AG10803 (cell line): ENCODE measurements around the gene SULF2.

ENCODE experiments used
- DNase-seq: peaks from one replicate; pipeline ENCODE4 v3.0.0; 2010; ENCODE audit warnings: low read depth
- H3K4me3 ChIP-seq: 2 replicates; pipeline ENCODE4 v1.5.1; 2011; ENCODE audit warnings: mild to moderate bottlenecking, low read length, control low read depth
- CTCF ChIP-seq: conservative IDR thresholded peaks from 2 replicates; pipeline ENCODE4 v1.5.1; 2011; ENCODE audit warnings: mild to moderate bottlenecking, low read length, control low read depth, inconsistent platforms

The SULF2 gene

GRCh38 chr20:47699818-47700217 is 85.5 kb downstream of the SULF2 start:
- no peak overlapping the region for H3K4me3 ChIP-seq
- DNase-seq, result no peak
- no peak for TF ChIP-seq CTCF

DNA sequence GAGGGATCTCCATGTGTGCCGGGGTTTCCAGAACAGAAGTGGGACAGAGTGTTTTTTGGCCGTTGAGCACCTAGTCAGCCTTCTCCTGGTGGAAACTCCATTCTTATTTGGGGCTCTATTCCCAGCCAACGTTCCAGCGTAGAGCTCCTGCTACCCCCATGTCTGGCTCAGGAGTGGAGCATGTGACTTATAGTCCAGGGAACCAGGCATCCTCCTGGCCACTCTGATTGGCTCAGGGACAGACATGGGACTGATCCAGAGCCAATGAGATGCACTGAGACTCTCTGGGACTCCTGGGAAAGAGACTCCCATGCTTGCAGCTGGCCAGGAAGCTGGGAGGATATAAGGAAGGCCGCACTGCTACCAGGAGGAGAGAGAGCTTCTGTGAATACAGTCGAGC is 87.1 kb downstream of the SULF2 start:
- TF ChIP-seq CTCF, result no peak

DNA sequence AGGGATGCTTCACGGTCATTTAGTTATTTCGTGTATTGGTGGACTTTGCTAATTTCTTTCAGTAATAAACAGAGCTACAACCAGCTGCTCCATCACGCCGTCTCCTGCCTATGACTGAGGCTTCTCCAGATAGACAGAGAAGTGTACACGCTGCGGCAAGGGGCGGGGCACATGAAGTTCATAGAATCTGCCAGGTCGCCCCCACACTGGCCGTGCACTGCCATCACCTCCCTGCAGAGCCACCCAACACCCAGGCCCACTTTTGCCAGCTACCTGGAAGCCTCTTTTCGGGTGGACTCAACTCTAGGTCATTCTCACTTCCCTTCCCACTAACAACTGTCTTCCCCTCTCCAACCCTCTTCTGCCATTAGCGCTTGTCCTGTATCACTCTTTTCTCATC is 88.4 kb downstream of the SULF2 start:
- TF ChIP-seq CTCF, result no peak
- H3K4me3 ChIP-seq, result no peak overlapping the region
- no peak for DNase-seq

More for the DNA sequence above, 87.1 kb downstream of the SULF2 start:
- no peak for DNase-seq
- H3K4me3 ChIP-seq, result no peak overlapping the region

- no peak for DNase-seq
- TF ChIP-seq CTCF, result no peak
- H3K4me3 ChIP-seq, result no peak overlapping the region
Observed at GRCh38 chr20:47694021-47694818, 91.1 kb downstream of the SULF2 start.

DNA sequence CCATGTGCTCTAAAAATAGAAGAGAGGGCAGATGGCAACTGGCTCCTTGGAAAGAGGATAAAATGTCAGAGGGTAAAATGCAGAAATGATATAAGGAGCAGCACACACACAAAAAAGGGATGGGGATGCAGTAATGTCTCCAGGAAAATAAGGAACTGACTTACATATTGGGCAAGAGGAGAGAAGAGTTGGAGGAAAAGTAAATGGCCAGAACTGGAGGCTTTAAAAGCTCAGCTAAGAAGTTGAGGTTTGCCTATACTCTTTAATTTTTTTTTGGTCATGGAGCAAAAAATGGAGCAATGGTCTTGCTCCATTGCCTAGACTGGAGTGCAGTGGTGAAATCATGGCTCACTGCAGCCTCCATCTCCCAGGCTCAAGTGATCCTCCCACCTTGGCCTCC is 93.7 kb downstream of the SULF2 start:
- DNase-seq, result peak; percentile 21

DNA sequence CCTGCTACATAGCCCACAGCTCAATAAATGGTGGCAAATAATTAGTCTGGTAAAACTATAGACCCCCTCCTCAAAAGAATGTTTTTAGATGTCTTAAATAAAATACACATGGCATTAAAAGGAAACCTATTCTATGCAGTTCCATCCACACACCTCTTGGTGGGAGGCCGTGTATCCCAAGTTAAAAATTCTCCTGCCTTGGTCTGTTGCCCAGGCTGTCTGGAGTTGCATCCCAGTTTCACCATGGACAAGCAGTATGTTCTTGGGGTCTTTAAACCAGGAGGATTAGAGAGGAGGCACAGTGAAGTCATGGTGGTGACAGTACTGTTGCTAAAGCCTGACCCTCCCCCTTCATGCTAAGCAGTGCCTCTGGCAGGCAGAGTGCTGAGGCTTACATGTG is 95.5 kb downstream of the SULF2 start:
- TF ChIP-seq CTCF, result no peak
- H3K4me3 ChIP-seq, result no peak overlapping the region
- DNase-seq, result no peak

More for the DNA sequence above, 93.7 kb downstream of the SULF2 start:
- no peak overlapping the region for H3K4me3 ChIP-seq
- no peak for TF ChIP-seq CTCF
